HEK293 (cell line): Measurements from ENCODE around the gene IMMP2L.

Source experiments
- KLF1 ChIP-seq: fragments of 450-650 bp; formaldehyde crosslinking; IDR thresholded peaks from 2 replicates; pipeline ENCODE4 v1.5.1; 2016; ENCODE audit warnings: missing biosample characterization, missing genetic modification characterization
- KLF10 ChIP-seq: fragments of 450-650 bp; IDR thresholded peaks from 2 replicates; pipeline ENCODE4 v1.5.1; 2018; ENCODE audit warnings: missing biosample characterization, mild to moderate bottlenecking, missing genetic modification characterization
- KLF16 ChIP-seq: fragments of 450-650 bp; formaldehyde crosslinking; IDR thresholded peaks from 2 replicates; pipeline ENCODE4 v1.5.1; 2017; ENCODE audit warnings: missing biosample characterization, missing genetic modification characterization
- PRDM10 ChIP-seq: fragments of 450-650 bp; formaldehyde crosslinking; IDR thresholded peaks from 2 replicates; pipeline ENCODE4 v1.5.1; 2016; ENCODE audit warnings: missing biosample characterization, missing genetic modification characterization
- ZBTB1 ChIP-seq: fragments of 450-650 bp; formaldehyde crosslinking; IDR thresholded peaks from 2 replicates; pipeline ENCODE4 v1.5.1; 2016; ENCODE audit warnings: missing biosample characterization, missing genetic modification characterization
- ZBTB10 ChIP-seq: fragments of 450-650 bp; formaldehyde crosslinking; IDR thresholded peaks from 2 replicates; pipeline ENCODE4 v1.5.1; 2016; ENCODE audit warnings: missing biosample characterization, missing genetic modification characterization
- ZBTB20 ChIP-seq: fragments of 450-650 bp; formaldehyde crosslinking; IDR thresholded peaks from 2 replicates; pipeline ENCODE4 v1.5.1; 2016; ENCODE audit warnings: missing biosample characterization, missing genetic modification characterization
- ZBTB26 ChIP-seq: fragments of 450-650 bp; formaldehyde crosslinking; optimal IDR thresholded peaks from 2 replicates; pipeline ENCODE3; 2016; ENCODE audit warnings: missing biosample characterization, mild to moderate bottlenecking, missing genetic modification characterization
- ZBTB48 ChIP-seq: fragments of 450-650 bp; formaldehyde crosslinking; IDR thresholded peaks from 2 replicates; pipeline ENCODE4 v1.5.1; 2016; ENCODE audit warnings: missing biosample characterization, missing genetic modification characterization
- ZBTB7A ChIP-seq: fragments of 450-650 bp; formaldehyde crosslinking; IDR thresholded peaks from 2 replicates; pipeline ENCODE4 v1.5.1; 2016; ENCODE audit warnings: low read depth, missing biosample characterization, missing genetic modification characterization
- ZFHX2 ChIP-seq: fragments of 450-650 bp; formaldehyde crosslinking; conservative IDR thresholded peaks from 2 replicates; pipeline ENCODE4 v1.5.1; 2016; ENCODE audit warnings: missing biosample characterization, missing genetic modification characterization
- ZNF132 ChIP-seq: fragments of 450-650 bp; formaldehyde crosslinking; IDR thresholded peaks from 2 replicates; pipeline ENCODE4 v1.5.1; 2017; ENCODE audit warnings: missing biosample characterization, missing genetic modification characterization, borderline replicate concordance
- ZNF148 ChIP-seq: fragments of 450-650 bp; formaldehyde crosslinking; IDR thresholded peaks from 2 replicates; pipeline ENCODE4 v1.5.0; 2017; ENCODE audit warnings: missing biosample characterization, missing genetic modification characterization, borderline replicate concordance
- ZNF19 ChIP-seq: fragments of 450-650 bp; formaldehyde crosslinking; IDR thresholded peaks from 2 replicates; pipeline ENCODE4; 2016; ENCODE audit warnings: missing biosample characterization, missing genetic modification characterization, low read depth
- ZNF221 ChIP-seq: fragments of 450-650 bp; formaldehyde crosslinking; IDR thresholded peaks from 2 replicates; pipeline ENCODE4 v1.5.1; 2017; ENCODE audit warnings: missing biosample characterization, missing genetic modification characterization, borderline replicate concordance
- ZNF24 ChIP-seq: fragments of 450-650 bp; formaldehyde crosslinking; IDR thresholded peaks from 2 replicates; pipeline ENCODE4 v1.5.1; 2016; ENCODE audit warnings: missing biosample characterization, missing genetic modification characterization
- ZNF324 ChIP-seq: fragments of 450-650 bp; formaldehyde crosslinking; IDR thresholded peaks from 2 replicates; pipeline ENCODE4 v1.5.1; 2016; ENCODE audit warnings: missing biosample characterization, missing genetic modification characterization
- ZNF37A ChIP-seq: fragments of 450-650 bp; IDR thresholded peaks from 2 replicates; pipeline ENCODE4 v1.5.1; 2018; ENCODE audit warnings: missing biosample characterization, missing genetic modification characterization
- ZNF398 ChIP-seq: fragments of 450-650 bp; formaldehyde crosslinking; IDR thresholded peaks from 2 replicates; pipeline ENCODE4 v1.5.1; 2017; ENCODE audit warnings: missing biosample characterization, missing genetic modification characterization
- ZNF521 ChIP-seq: fragments of 450-650 bp; formaldehyde crosslinking; IDR thresholded peaks from 2 replicates; pipeline ENCODE4 v1.5.1; 2017; ENCODE audit warnings: missing biosample characterization, mild to moderate bottlenecking, missing genetic modification characterization
- ZNF529 ChIP-seq: fragments of 450-650 bp; formaldehyde crosslinking; IDR thresholded peaks from 2 replicates; pipeline ENCODE4 v1.5.1; 2017; ENCODE audit warnings: missing genetic modification characterization, missing biosample characterization; ENCODE audit not compliant: insufficient replicate concordance
- ZNF561 ChIP-seq: fragments of 450-650 bp; IDR thresholded peaks from 2 replicates; pipeline ENCODE4 v1.5.1; 2018; ENCODE audit warnings: missing biosample characterization, missing genetic modification characterization, borderline replicate concordance
- ZNF571 ChIP-seq: fragments of 450-650 bp; formaldehyde crosslinking; IDR thresholded peaks from 2 replicates; pipeline ENCODE4 v1.5.0; 2017; ENCODE audit warnings: missing biosample characterization, missing genetic modification characterization
- ZNF624 ChIP-seq: fragments of 450-650 bp; formaldehyde crosslinking; IDR thresholded peaks from 2 replicates; pipeline ENCODE4 v1.5.1; 2017; ENCODE audit warnings: missing biosample characterization, missing genetic modification characterization
- ZNF626 ChIP-seq: fragments of 450-650 bp; sonication (Bioruptor Pico); formaldehyde crosslinking; IDR thresholded peaks from 2 replicates; pipeline ENCODE4 v1.5.1; 2018; ENCODE audit warnings: missing biosample characterization, missing genetic modification characterization, inconsistent platforms
- ZNF654 ChIP-seq: fragments of 450-650 bp; formaldehyde crosslinking; IDR thresholded peaks from 2 replicates; pipeline ENCODE4 v1.5.1; 2016; ENCODE audit warnings: low read depth, missing biosample characterization, missing genetic modification characterization
- ZNF692 ChIP-seq: fragments of 450-650 bp; formaldehyde crosslinking; IDR thresholded peaks from 2 replicates; pipeline ENCODE4 v1.5.1; 2016; ENCODE audit warnings: missing biosample characterization, missing genetic modification characterization
- ZNF776 ChIP-seq: fragments of 450-650 bp; formaldehyde crosslinking; IDR thresholded peaks from 2 replicates; pipeline ENCODE4 v1.5.0; 2017; ENCODE audit warnings: missing biosample characterization, missing genetic modification characterization, borderline replicate concordance

IMMP2L gene

GRCh38 chr7:111198255-111198654 is 364.0 kb downstream of the IMMP2L start (continued):
- TF ChIP-seq PRDM10 (tag by site-specific recombination) (peak; percentile 53; the same call in 1 of the 2 replicates), ZBTB26 (no peak), ZBTB48 (tag by site-specific recombination) (no peak), ZBTB7A (tag by site-specific recombination) (no peak), ZNF529 (tag by site-specific recombination) (no peak), ZFHX2 (tag by site-specific recombination) (no peak), ZNF37A (tag by site-specific recombination) (no peak), KLF10 (peak; percentile 51; the same call in 1 of the 2 replicates), ZNF24 (tag by site-specific recombination) (peak; percentile 88; the same call in 1 of the 2 replicates), ZNF398 (peak; percentile 34), ZNF692 (tag by site-specific recombination) (no peak), ZNF521 (tag by site-specific recombination) (no peak), KLF1 (tag by site-specific recombination) (peak; percentile 65), ZBTB10 (tag by site-specific recombination) (peak; percentile 57; the same call in 1 of the 2 replicates), ZNF561 (tag by site-specific recombination) (peak; percentile 80; the same call in 1 of the 2 replicates), ZNF776 (tag by site-specific recombination) (no peak), ZNF626 (no peak), ZNF221 (tag by site-specific recombination) (no peak), ZBTB20 (tag by site-specific recombination) (no peak), ZNF148 (tag by site-specific recombination) (no peak), KLF16 (no peak), ZBTB1 (tag by site-specific recombination) (no peak), ZNF624 (tag by site-specific recombination) (no peak), ZNF132 (tag by site-specific recombination) (no peak), ZNF324 (tag by site-specific recombination) (peak; percentile 74; the same call in 1 of the 2 replicates), ZNF654 (tag by site-specific recombination) (no peak), ZNF19 (tag by site-specific recombination) (no peak), ZNF571 (tag by site-specific recombination) (no peak)
